K562 (cell line): ENCODE data around the gene NXF3. TPM values are rescaled to one million over a fixed set of nuclear protein-coding genes. Genes with fewer than 3 reads are reported as not detected.

Experiments used
- BACH1 ChIP-seq: fragments of 200-800 bp; sonication (Bioruptor generic); IDR thresholded peaks from 2 replicates; pipeline ENCODE4 v1.6.1; 2016; ENCODE audit warnings: missing genetic modification characterization, missing compliant biosample characterization
- BRD4 ChIP-seq: fragments of 200-600 bp; sonication (generic); IDR thresholded peaks from 2 replicates; pipeline ENCODE4 v1.6.1; 2017; ENCODE audit warnings: inconsistent platforms
- CEBPB ChIP-seq: fragments of 450-650 bp; IDR thresholded peaks from 2 replicates; pipeline ENCODE4 v1.6.1; 2016; ENCODE audit warnings: missing genetic modification characterization, missing compliant biosample characterization
- ETV1 ChIP-seq: fragments of 450-650 bp; conservative IDR thresholded peaks from 2 replicates; pipeline ENCODE4 v1.6.1; 2016; ENCODE audit warnings: missing genetic modification characterization, control low read depth, low read depth, missing compliant biosample characterization
- GTF2F1 ChIP-seq: IDR thresholded peaks from 2 replicates; pipeline ENCODE4 v1.6.1; 2011; ENCODE audit warnings: low read depth, low read length, improper control_type of control experiment
- HEY1 ChIP-seq: fragments of 250-450 bp; sonication (Bioruptor Pico); IDR thresholded peaks from 2 replicates; pipeline ENCODE4 v1.5.0; 2020; ENCODE audit warnings: mild to moderate bottlenecking, moderate library complexity, borderline replicate concordance
- IFI16 ChIP-seq: fragments of 250-450 bp; sonication (Bioruptor Pico); IDR thresholded peaks from 2 replicates; pipeline ENCODE4 v2.1.2; 2022; ENCODE audit warnings: mild to moderate bottlenecking, inconsistent platforms
- NCOR1 ChIP-seq: fragments of 450-650 bp; IDR thresholded peaks from 2 replicates; pipeline ENCODE4 v1.6.1; 2016; ENCODE audit warnings: mild to moderate bottlenecking, moderate library complexity
- NFIC ChIP-seq: fragments of 450-650 bp; IDR thresholded peaks from 2 replicates; pipeline ENCODE4 v1.6.1; 2017; ENCODE audit warnings: mild to moderate bottlenecking, inconsistent platforms
- RBM14 ChIP-seq: fragments of 200-400 bp; formaldehyde crosslinking; IDR thresholded peaks from 2 replicates; pipeline ENCODE4 v1.6.1; 2018; ENCODE audit warnings: low read depth, mild to moderate bottlenecking, low read length, moderate library complexity, borderline replicate concordance; ENCODE audit not compliant: insufficient read depth
- ZFP30 ChIP-seq: fragments of 250-450 bp; sonication (Bioruptor Pico); IDR thresholded peaks from 2 replicates; pipeline ENCODE4 v1.8.0; 2022; ENCODE audit warnings: moderate library complexity, mild to moderate bottlenecking, inconsistent platforms, borderline replicate concordance
- ZNF444 ChIP-seq: fragments of 250-450 bp; sonication (Bioruptor Pico); IDR thresholded peaks from 2 replicates; pipeline ENCODE4 v1.4.0; 2020; ENCODE audit warnings: mild to moderate bottlenecking, moderate library complexity
- ZNF583 ChIP-seq: fragments of 250-450 bp; sonication (Bioruptor Pico); IDR thresholded peaks from 2 replicates; pipeline ENCODE4 v1.4.0; 2020
- ZNF696 ChIP-seq: fragments of 250-450 bp; sonication (Bioruptor Pico); conservative IDR thresholded peaks from 2 replicates; pipeline ENCODE4 v1.4.0; 2020; ENCODE audit warnings: mild to moderate bottlenecking, moderate library complexity
- polyA plus RNA-seq, 8 experiments: library from polyadenylated mRNA; depleted of rRNA in 4 of 8; stranded (reverse) in 5 of 8; unstranded in 3 of 8; fragments of >200 nt; fragmentation: Nextera tagmentation in 2 of 8; fragmentation: Illumina TruSeq in 1 of 8; extraction: Ambion mirVana in 2 of 8; extraction: Trizol in 1 of 8; gene quantifications; 2 replicates each; pipeline versions ENCODE4 v1.2.1 to v1.2.3, GENCODE V29; 2011 to 2014; ENCODE audit warnings: inconsistent platforms in 1 of 8, missing spikeins in 1 of 8
- total RNA-seq, 7 experiments: library from RNA; depleted of rRNA in 6 of 7; stranded (reverse); fragments of >200 nt in 6 of 7; fragmentation: Illumina TruSeq in 2 of 7; extraction: Trizol in 2 of 7; gene quantifications; 2 replicates each; pipeline versions ENCODE4 v1.2.1 to v1.2.3, GENCODE V29; 2011 to 2021; ENCODE audit warnings: low replicate concordance in 1 of 7
- TF ChIP-seq, protein P1 (sequence below): sonication (generic); formaldehyde crosslinking; IDR thresholded peaks from 2 replicates; pipeline ENCODE4 v1.8.1; 2023; ENCODE audit warnings: mild to moderate bottlenecking, missing genetic modification reagents
- TF ChIP-seq, protein P2 (sequence below): conservative IDR thresholded peaks from 2 replicates; pipeline ENCODE4 v1.6.1; 2011; ENCODE audit warnings: low read depth, mild to moderate bottlenecking, low read length; ENCODE audit not compliant: control insufficient read depth
- TF ChIP-seq, protein P3 (sequence below): fragments of 200-600 bp; sonication (generic); IDR thresholded peaks from one replicate; pipeline ENCODE4 v1.6.1; 2012; ENCODE audit warnings: mild to moderate bottlenecking, low read depth, low read length, inconsistent platforms

NXF3 gene
- total and polyA plus RNA-seq, 9 of the 15 experiments (the other 6 are each of a cell fraction or from before 2014, with no cell fraction given): 0.18 to 0.40 (median 0.28) TPM; not detected in 2

DNA sequence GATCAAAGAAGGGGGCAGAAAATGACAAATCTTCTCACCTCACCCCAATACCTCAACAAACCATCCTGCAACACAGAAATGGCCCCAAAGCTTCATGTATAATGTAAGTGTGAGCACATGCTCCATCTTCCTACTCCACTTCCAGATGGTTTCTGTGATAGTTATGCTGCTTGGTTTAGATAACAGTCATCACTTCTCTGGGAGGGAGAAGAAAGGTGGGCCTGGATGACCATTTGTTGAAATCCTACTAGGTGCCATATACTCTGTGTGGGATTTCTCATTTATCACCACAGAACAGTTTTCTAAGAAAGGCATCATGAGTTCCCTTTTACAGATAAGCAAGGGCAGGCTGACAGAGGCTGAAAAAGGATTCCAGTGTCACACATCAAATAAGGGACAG, 31.3 kb upstream of the NXF3 start (continued):
- TF ChIP-seq IFI16 (CRISPR knock-in tag) (no peak), NCOR1 (peak; percentile 94), ZNF583 (CRISPR knock-in tag) (no peak), BRD4 (no peak), ZNF696 (CRISPR knock-in tag) (no peak), BACH1 (tag) (no peak), CEBPB (tag) (no peak), GTF2F1 (no peak), ZFP30 (CRISPR knock-in tag) (no peak), ETV1 (no peak), RBM14 (no peak), ZNF444 (no peak), NFIC (peak; percentile 85), HEY1 (CRISPR knock-in tag) (no peak)
- TF ChIP-seq, protein P1, sequence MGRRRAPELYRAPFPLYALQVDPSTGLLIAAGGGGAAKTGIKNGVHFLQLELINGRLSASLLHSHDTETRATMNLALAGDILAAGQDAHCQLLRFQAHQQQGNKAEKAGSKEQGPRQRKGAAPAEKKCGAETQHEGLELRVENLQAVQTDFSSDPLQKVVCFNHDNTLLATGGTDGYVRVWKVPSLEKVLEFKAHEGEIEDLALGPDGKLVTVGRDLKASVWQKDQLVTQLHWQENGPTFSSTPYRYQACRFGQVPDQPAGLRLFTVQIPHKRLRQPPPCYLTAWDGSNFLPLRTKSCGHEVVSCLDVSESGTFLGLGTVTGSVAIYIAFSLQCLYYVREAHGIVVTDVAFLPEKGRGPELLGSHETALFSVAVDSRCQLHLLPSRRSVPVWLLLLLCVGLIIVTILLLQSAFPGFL: no peak
- TF ChIP-seq, protein P2, sequence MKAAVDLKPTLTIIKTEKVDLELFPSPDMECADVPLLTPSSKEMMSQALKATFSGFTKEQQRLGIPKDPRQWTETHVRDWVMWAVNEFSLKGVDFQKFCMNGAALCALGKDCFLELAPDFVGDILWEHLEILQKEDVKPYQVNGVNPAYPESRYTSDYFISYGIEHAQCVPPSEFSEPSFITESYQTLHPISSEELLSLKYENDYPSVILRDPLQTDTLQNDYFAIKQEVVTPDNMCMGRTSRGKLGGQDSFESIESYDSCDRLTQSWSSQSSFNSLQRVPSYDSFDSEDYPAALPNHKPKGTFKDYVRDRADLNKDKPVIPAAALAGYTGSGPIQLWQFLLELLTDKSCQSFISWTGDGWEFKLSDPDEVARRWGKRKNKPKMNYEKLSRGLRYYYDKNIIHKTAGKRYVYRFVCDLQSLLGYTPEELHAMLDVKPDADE: no peak
- TF ChIP-seq, protein P3, sequence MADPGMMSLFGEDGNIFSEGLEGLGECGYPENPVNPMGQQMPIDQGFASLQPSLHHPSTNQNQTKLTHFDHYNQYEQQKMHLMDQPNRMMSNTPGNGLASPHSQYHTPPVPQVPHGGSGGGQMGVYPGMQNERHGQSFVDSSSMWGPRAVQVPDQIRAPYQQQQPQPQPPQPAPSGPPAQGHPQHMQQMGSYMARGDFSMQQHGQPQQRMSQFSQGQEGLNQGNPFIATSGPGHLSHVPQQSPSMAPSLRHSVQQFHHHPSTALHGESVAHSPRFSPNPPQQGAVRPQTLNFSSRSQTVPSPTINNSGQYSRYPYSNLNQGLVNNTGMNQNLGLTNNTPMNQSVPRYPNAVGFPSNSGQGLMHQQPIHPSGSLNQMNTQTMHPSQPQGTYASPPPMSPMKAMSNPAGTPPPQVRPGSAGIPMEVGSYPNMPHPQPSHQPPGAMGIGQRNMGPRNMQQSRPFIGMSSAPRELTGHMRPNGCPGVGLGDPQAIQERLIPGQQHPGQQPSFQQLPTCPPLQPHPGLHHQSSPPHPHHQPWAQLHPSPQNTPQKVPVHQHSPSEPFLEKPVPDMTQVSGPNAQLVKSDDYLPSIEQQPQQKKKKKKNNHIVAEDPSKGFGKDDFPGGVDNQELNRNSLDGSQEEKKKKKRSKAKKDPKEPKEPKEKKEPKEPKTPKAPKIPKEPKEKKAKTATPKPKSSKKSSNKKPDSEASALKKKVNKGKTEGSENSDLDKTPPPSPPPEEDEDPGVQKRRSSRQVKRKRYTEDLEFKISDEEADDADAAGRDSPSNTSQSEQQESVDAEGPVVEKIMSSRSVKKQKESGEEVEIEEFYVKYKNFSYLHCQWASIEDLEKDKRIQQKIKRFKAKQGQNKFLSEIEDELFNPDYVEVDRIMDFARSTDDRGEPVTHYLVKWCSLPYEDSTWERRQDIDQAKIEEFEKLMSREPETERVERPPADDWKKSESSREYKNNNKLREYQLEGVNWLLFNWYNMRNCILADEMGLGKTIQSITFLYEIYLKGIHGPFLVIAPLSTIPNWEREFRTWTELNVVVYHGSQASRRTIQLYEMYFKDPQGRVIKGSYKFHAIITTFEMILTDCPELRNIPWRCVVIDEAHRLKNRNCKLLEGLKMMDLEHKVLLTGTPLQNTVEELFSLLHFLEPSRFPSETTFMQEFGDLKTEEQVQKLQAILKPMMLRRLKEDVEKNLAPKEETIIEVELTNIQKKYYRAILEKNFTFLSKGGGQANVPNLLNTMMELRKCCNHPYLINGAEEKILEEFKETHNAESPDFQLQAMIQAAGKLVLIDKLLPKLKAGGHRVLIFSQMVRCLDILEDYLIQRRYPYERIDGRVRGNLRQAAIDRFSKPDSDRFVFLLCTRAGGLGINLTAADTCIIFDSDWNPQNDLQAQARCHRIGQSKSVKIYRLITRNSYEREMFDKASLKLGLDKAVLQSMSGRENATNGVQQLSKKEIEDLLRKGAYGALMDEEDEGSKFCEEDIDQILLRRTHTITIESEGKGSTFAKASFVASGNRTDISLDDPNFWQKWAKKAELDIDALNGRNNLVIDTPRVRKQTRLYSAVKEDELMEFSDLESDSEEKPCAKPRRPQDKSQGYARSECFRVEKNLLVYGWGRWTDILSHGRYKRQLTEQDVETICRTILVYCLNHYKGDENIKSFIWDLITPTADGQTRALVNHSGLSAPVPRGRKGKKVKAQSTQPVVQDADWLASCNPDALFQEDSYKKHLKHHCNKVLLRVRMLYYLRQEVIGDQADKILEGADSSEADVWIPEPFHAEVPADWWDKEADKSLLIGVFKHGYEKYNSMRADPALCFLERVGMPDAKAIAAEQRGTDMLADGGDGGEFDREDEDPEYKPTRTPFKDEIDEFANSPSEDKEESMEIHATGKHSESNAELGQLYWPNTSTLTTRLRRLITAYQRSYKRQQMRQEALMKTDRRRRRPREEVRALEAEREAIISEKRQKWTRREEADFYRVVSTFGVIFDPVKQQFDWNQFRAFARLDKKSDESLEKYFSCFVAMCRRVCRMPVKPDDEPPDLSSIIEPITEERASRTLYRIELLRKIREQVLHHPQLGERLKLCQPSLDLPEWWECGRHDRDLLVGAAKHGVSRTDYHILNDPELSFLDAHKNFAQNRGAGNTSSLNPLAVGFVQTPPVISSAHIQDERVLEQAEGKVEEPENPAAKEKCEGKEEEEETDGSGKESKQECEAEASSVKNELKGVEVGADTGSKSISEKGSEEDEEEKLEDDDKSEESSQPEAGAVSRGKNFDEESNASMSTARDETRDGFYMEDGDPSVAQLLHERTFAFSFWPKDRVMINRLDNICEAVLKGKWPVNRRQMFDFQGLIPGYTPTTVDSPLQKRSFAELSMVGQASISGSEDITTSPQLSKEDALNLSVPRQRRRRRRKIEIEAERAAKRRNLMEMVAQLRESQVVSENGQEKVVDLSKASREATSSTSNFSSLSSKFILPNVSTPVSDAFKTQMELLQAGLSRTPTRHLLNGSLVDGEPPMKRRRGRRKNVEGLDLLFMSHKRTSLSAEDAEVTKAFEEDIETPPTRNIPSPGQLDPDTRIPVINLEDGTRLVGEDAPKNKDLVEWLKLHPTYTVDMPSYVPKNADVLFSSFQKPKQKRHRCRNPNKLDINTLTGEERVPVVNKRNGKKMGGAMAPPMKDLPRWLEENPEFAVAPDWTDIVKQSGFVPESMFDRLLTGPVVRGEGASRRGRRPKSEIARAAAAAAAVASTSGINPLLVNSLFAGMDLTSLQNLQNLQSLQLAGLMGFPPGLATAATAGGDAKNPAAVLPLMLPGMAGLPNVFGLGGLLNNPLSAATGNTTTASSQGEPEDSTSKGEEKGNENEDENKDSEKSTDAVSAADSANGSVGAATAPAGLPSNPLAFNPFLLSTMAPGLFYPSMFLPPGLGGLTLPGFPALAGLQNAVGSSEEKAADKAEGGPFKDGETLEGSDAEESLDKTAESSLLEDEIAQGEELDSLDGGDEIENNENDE: no peak
